H9 (cell line): Measurements from ENCODE around the gene NHS. TPM values are rescaled to one million over a fixed set of nuclear protein-coding genes. Genes with fewer than 3 reads are reported as not detected.

Experiments
- DNase-seq: peaks from one replicate; pipeline ENCODE4 v3.0.0-alpha.2; 2017
- H2AFZ ChIP-seq: one replicate; pipeline ENCODE4 v1.6.1; 2013; ENCODE audit warnings: mild to moderate bottlenecking, low read length, control low read depth, moderate library complexity
- H2AK5ac ChIP-seq: 2 replicates; pipeline ENCODE4 v1.6.1; 2013; ENCODE audit warnings: low read length, control low read depth, mixed read lengths; ENCODE audit not compliant: insufficient read length
- H2BK120ac ChIP-seq: one replicate; pipeline ENCODE4 v1.6.1; 2013; ENCODE audit warnings: low read depth, mild to moderate bottlenecking, low read length, control low read depth, inconsistent platforms; ENCODE audit not compliant: poor library complexity, severe bottlenecking
- H2BK12ac ChIP-seq: 2 replicates; pipeline ENCODE4 v1.6.1; 2013; ENCODE audit warnings: low read length, control low read depth, mixed read lengths, low read depth; ENCODE audit not compliant: insufficient read length
- H2BK15ac ChIP-seq: 2 replicates; pipeline ENCODE4 v1.6.1; 2013; ENCODE audit warnings: low read depth, low read length, control low read depth
- H2BK20ac ChIP-seq: one replicate; pipeline ENCODE4 v1.6.1; 2013; ENCODE audit warnings: low read depth, mild to moderate bottlenecking, low read length, control low read depth, inconsistent platforms; ENCODE audit not compliant: poor library complexity, severe bottlenecking
- H2BK5ac ChIP-seq: 2 replicates; pipeline ENCODE4 v1.6.1; 2013; ENCODE audit warnings: low read length, control low read depth, mixed read lengths; ENCODE audit not compliant: insufficient read length
- H3K14ac ChIP-seq: 2 replicates; pipeline ENCODE4 v1.6.1; 2013; ENCODE audit warnings: low read length, control low read depth; ENCODE audit not compliant: insufficient read depth
- H3K18ac ChIP-seq: 2 replicates; pipeline ENCODE4 v1.6.1; 2013; ENCODE audit warnings: low read depth, mild to moderate bottlenecking, mixed read lengths, low read length, control low read depth; ENCODE audit not compliant: insufficient read length
- H3K23ac ChIP-seq: 2 replicates; pipeline ENCODE4 v1.6.1; 2013; ENCODE audit warnings: low read length, control low read depth, mixed read lengths, low read depth; ENCODE audit not compliant: insufficient read length
- H3K23me2 ChIP-seq: 2 replicates; pipeline ENCODE4 v1.6.1; 2013; ENCODE audit warnings: low read depth, mild to moderate bottlenecking, mixed read lengths, low read length, control low read depth; ENCODE audit not compliant: insufficient read length, poor library complexity, severe bottlenecking
- H3K27ac ChIP-seq: 2 replicates; pipeline ENCODE4 v1.5.1; 2013; ENCODE audit warnings: low read length, control low read depth, mixed read lengths, low read depth; ENCODE audit not compliant: insufficient read length
- H3K27me3 ChIP-seq: 2 replicates; pipeline ENCODE4 v1.6.1; 2013; ENCODE audit warnings: low read length, control low read depth, inconsistent platforms; ENCODE audit not compliant: insufficient read depth
- H3K4ac ChIP-seq: 2 replicates; pipeline ENCODE4 v1.6.1; 2013; ENCODE audit warnings: low read depth, mild to moderate bottlenecking, control low read depth, inconsistent platforms, low read length, moderate library complexity
- H3K4me1 ChIP-seq: 2 replicates; pipeline ENCODE4 v1.6.1; 2013; ENCODE audit warnings: low read length, control low read depth, inconsistent platforms; ENCODE audit not compliant: insufficient read depth
- H3K4me2 ChIP-seq: 2 replicates; pipeline ENCODE4 v1.6.1; 2013; ENCODE audit warnings: low read length, control low read depth, mixed read lengths; ENCODE audit not compliant: insufficient read length, insufficient read depth
- H3K56ac ChIP-seq: 2 replicates; pipeline ENCODE4 v1.6.1; 2013; ENCODE audit warnings: low read depth, mild to moderate bottlenecking, mixed read lengths, low read length, control low read depth; ENCODE audit not compliant: insufficient read length
- H3K79me1 ChIP-seq: 2 replicates; pipeline ENCODE4 v1.6.1; 2013; ENCODE audit warnings: low read depth, mild to moderate bottlenecking, moderate library complexity, low read length, control low read depth, inconsistent platforms; ENCODE audit not compliant: insufficient read depth, poor library complexity, severe bottlenecking
- H3K79me2 ChIP-seq: 2 replicates; pipeline ENCODE4 v1.6.1; 2013; ENCODE audit warnings: low read length, control low read depth, inconsistent platforms; ENCODE audit not compliant: insufficient read depth
- H3K9ac ChIP-seq: 2 replicates; pipeline ENCODE4 v1.6.1; 2013; ENCODE audit warnings: low read length, control low read depth, mixed read lengths; ENCODE audit not compliant: insufficient read length; ENCODE audit errors: extremely low read depth
- H3K9me3 ChIP-seq: one replicate; pipeline ENCODE4 v1.6.1; 2013; ENCODE audit warnings: low read depth, low read length, inconsistent platforms; ENCODE audit not compliant: control insufficient read depth
- H3T11ph ChIP-seq: one replicate; pipeline ENCODE4 v1.6.1; 2013; ENCODE audit warnings: mild to moderate bottlenecking, low read length, control low read depth, inconsistent platforms
- H4K20me1 ChIP-seq: one replicate; pipeline ENCODE4 v1.6.1; 2013; ENCODE audit not compliant: control insufficient read depth, insufficient read length, insufficient read depth
- H4K5ac ChIP-seq: 2 replicates; pipeline ENCODE4 v1.6.1; 2013; ENCODE audit warnings: low read depth, mild to moderate bottlenecking, mixed read lengths, low read length, control low read depth; ENCODE audit not compliant: insufficient read length
- H4K8ac ChIP-seq: replicated peaks from 2 replicates; pipeline ENCODE4 v1.6.1; 2013; ENCODE audit warnings: low read length, control low read depth, mixed read lengths, low read depth; ENCODE audit not compliant: insufficient read length
- H4K91ac ChIP-seq: 2 replicates; pipeline ENCODE4 v1.6.1; 2013; ENCODE audit warnings: low read depth, mild to moderate bottlenecking, moderate library complexity, mixed read lengths, low read length, control low read depth; ENCODE audit not compliant: insufficient read length
- H3K27ac Mint-ChIP-seq, 3 experiments: 2 replicates in 2 of 3; 3 replicates in 1 of 3; pipeline ENCODE4 v1.8.0; 2020 to 2021; ENCODE audit warnings: mixed read lengths in 3 of 3, mild to moderate bottlenecking in 1 of 3, moderate library complexity in 1 of 3
- H3K27me3 Mint-ChIP-seq: 2 replicates; pipeline ENCODE4 v1.8.0; 2021; ENCODE audit warnings: low read depth, mild to moderate bottlenecking, moderate library complexity, mixed read lengths
- H3K36me3 Mint-ChIP-seq, 3 experiments: 2 replicates in 2 of 3; 3 replicates in 1 of 3; pipeline ENCODE4 v1.8.0; 2020 to 2021; ENCODE audit warnings: low read depth in 3 of 3, mixed read lengths in 3 of 3; ENCODE audit not compliant: insufficient read depth in 1 of 3
- H3K4me1 Mint-ChIP-seq, 2 experiments: 2 replicates each; pipeline ENCODE4 v1.8.0; 2020; ENCODE audit warnings: mixed read lengths in 2 of 2
- H3K4me3 Mint-ChIP-seq, 2 experiments: 2 replicates in 1 of 2; 3 replicates in 1 of 2; pipeline ENCODE4 v1.8.0; 2020 to 2021; ENCODE audit warnings: mild to moderate bottlenecking in 2 of 2, mixed read lengths in 2 of 2, moderate library complexity in 1 of 2
- H3K9me3 Mint-ChIP-seq, 2 experiments: 2 replicates in 1 of 2; 3 replicates in 1 of 2; pipeline ENCODE4 v1.8.0; 2020; ENCODE audit warnings: mild to moderate bottlenecking in 2 of 2, mixed read lengths in 2 of 2, moderate library complexity in 1 of 2
- WGBS: extraction: QIAGEN DNeasy Blood & Tissue Kit; methylation state at CpG from one replicate; pipeline ENCODE4 v1.1.7; 2013; ENCODE audit warnings: missing lambda C conversion rate, low lambda C conversion rate, mixed read lengths; ENCODE audit not compliant: insufficient read length; ENCODE audit errors: extremely low coverage; 5-methylcytosine and 5-hydroxymethylcytosine counted together
- total RNA-seq: library from RNA; stranded (reverse); gene quantifications from 2 replicates; pipeline ENCODE4 v1.2.1, GENCODE V29; 2021
- TF ChIP-seq, protein P1 (sequence below): fragments of 200-600 bp; sonication (generic); conservative IDR thresholded peaks from 3 replicates; pipeline ENCODE4 v1.8.0; 2021; ENCODE audit warnings: antibody characterized with exemption, mild to moderate bottlenecking

NHS gene
- total RNA-seq, 1 experiment from 2014 or later = 8.7 TPM

DNA sequence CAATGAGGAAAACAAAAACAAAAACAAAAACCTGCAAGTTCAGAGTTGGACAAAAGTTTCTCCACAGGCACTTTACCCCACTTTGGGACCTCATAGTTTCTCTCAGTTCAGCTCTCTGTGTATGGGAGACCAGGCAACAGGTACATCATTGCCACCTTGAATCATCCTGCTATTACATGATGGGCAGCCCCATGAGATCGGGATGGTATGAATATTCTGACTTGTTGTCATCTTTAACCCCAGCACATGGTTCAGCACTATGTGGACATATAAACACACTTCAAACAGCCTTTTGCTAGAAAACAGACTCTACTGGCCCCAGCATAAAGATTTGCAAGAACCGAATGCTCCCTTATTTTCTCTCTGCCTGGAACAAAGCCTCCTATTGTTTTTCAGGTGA, 185.4 kb downstream of the NHS start:
- Mint-ChIP-seq H3K27ac (peak overlapping the region; percentile 29 to 65 (median 40); a peak in 2 of 7 replicates), H3K9me3 (no peaks in the 10 kb centered on the region), H3K36me3 (no peaks in the 10 kb centered on the region), H3K4me1 (peaks cover 35 to 40% of the 10 kb centered on the region in 2 experiments), H3K4me3 (peak overlapping the region in 1 of 2 experiments; percentile 43; a peak in 4 of 5 replicates), H3K27me3 (peaks cover 2% of the 10 kb centered on the region; the same call in 1 of the 2 replicates)
- Histone ChIP-seq H3K4me1 (0 out of 2 replicates have a peak, but pooled peaks cover 3% of the 10 kb centered on the region), H2BK5ac (no peak overlapping the region), H3K79me1 (no peaks in the 10 kb centered on the region), H4K91ac (no peak overlapping the region), H3K9me3 (peaks cover 5% of the 10 kb centered on the region), H2AFZ (no peak overlapping the region), H3K27me3 (no peaks in the 10 kb centered on the region), H2BK15ac (no peak overlapping the region), H2AK5ac (no peak overlapping the region), H3K18ac (no peak overlapping the region), H4K5ac (no peak overlapping the region), H4K8ac (no peak overlapping the region), H3K4ac (no peak overlapping the region), H3T11ph (no peak overlapping the region), H3K23ac (no peak overlapping the region), H4K20me1 (no peaks in the 10 kb centered on the region), H3K14ac (no peak overlapping the region), H3K56ac (no peak overlapping the region), H3K79me2 (no peaks in the 10 kb centered on the region), H2BK20ac (no peak overlapping the region), H2BK120ac (no peak overlapping the region), H3K9ac (no peak overlapping the region), H3K4me2 (peak overlapping the region; percentile 19), H3K27ac (no peak overlapping the region), H2BK12ac (no peak overlapping the region), H3K23me2 (no peaks in the 10 kb centered on the region)
- DNase-seq = no peak
- WGBS = no CpG with 5 or more reads among the region's 2 CpGs
- TF ChIP-seq, protein P1, sequence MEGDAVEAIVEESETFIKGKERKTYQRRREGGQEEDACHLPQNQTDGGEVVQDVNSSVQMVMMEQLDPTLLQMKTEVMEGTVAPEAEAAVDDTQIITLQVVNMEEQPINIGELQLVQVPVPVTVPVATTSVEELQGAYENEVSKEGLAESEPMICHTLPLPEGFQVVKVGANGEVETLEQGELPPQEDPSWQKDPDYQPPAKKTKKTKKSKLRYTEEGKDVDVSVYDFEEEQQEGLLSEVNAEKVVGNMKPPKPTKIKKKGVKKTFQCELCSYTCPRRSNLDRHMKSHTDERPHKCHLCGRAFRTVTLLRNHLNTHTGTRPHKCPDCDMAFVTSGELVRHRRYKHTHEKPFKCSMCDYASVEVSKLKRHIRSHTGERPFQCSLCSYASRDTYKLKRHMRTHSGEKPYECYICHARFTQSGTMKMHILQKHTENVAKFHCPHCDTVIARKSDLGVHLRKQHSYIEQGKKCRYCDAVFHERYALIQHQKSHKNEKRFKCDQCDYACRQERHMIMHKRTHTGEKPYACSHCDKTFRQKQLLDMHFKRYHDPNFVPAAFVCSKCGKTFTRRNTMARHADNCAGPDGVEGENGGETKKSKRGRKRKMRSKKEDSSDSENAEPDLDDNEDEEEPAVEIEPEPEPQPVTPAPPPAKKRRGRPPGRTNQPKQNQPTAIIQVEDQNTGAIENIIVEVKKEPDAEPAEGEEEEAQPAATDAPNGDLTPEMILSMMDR = no peak
